HEK293 (cell line): ENCODE measurements around the gene FSTL5.

Experiments
- YY1 ChIP-seq: fragments of 450-650 bp; formaldehyde crosslinking; IDR thresholded peaks from 2 replicates; pipeline ENCODE4 v1.5.1; 2018; ENCODE audit warnings: missing biosample characterization, missing genetic modification characterization
- ZNF211 ChIP-seq: fragments of 450-650 bp; formaldehyde crosslinking; IDR thresholded peaks from 2 replicates; pipeline ENCODE4 v1.5.1; 2016; ENCODE audit warnings: low read depth, missing biosample characterization, missing genetic modification characterization
- ZNF24 ChIP-seq: fragments of 450-650 bp; formaldehyde crosslinking; IDR thresholded peaks from 2 replicates; pipeline ENCODE4 v1.5.1; 2016; ENCODE audit warnings: missing biosample characterization, missing genetic modification characterization
- ZNF274 ChIP-seq, 2 experiments: fragments of 200-500 bp in 1 of 2; fragments of 450-650 bp in 1 of 2; sonication (Bioruptor generic) in 1 of 2; formaldehyde crosslinking in 1 of 2; IDR thresholded peaks; 2 replicates each; pipeline versions ENCODE4 v1.5.1 to v1.6.1; 2014 to 2016; ENCODE audit warnings: borderline replicate concordance in 1 of 2, inconsistent platforms in 1 of 2, low read length in 1 of 2, missing biosample characterization in 1 of 2, missing genetic modification characterization in 1 of 2
- ZNF776 ChIP-seq: fragments of 450-650 bp; formaldehyde crosslinking; IDR thresholded peaks from 2 replicates; pipeline ENCODE4 v1.5.0; 2017; ENCODE audit warnings: missing biosample characterization, missing genetic modification characterization, borderline replicate concordance
- ZNF792 ChIP-seq: fragments of 450-650 bp; formaldehyde crosslinking; IDR thresholded peaks from 2 replicates; pipeline ENCODE4 v1.5.1; 2016; ENCODE audit warnings: missing biosample characterization, missing genetic modification characterization
- TF ChIP-seq, protein P1 (sequence below): fragments of 450-650 bp; formaldehyde crosslinking; IDR thresholded peaks from 2 replicates; pipeline ENCODE4 v1.5.1; 2016; ENCODE audit warnings: missing biosample characterization, missing genetic modification characterization
- TF ChIP-seq, protein P2 (sequence below): sonication (generic); formaldehyde crosslinking; IDR thresholded peaks from 2 replicates; pipeline ENCODE4 v1.8.1; 2022; ENCODE audit warnings: mild to moderate bottlenecking, moderate library complexity, missing genetic modification reagents
- TF ChIP-seq, protein P3 (sequence below): fragments of 450-650 bp; formaldehyde crosslinking; IDR thresholded peaks from 2 replicates; pipeline ENCODE4 v1.5.1; 2017; ENCODE audit warnings: missing biosample characterization, mild to moderate bottlenecking, missing genetic modification characterization, moderate library complexity

DNA sequence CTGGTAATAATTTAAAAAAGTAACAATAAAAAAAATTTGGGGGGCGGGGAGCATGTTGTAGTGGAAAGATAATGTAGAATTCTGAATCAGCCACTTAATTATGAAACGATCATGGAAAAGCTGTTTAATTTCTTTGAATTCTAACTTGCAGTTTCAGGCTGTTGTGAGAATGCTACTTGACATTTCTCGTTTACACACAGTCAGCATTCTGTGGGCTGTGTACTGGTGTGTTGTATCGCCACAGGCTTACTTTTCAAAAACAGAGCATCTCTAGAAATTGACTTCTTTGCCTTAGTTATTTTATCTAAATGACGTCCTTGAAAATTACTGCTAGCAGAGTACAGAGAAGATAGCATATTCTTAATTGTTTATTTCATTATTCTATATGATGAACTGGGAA lies 350.4 kb downstream of the FSTL5 start:
- TF ChIP-seq, protein P1, sequence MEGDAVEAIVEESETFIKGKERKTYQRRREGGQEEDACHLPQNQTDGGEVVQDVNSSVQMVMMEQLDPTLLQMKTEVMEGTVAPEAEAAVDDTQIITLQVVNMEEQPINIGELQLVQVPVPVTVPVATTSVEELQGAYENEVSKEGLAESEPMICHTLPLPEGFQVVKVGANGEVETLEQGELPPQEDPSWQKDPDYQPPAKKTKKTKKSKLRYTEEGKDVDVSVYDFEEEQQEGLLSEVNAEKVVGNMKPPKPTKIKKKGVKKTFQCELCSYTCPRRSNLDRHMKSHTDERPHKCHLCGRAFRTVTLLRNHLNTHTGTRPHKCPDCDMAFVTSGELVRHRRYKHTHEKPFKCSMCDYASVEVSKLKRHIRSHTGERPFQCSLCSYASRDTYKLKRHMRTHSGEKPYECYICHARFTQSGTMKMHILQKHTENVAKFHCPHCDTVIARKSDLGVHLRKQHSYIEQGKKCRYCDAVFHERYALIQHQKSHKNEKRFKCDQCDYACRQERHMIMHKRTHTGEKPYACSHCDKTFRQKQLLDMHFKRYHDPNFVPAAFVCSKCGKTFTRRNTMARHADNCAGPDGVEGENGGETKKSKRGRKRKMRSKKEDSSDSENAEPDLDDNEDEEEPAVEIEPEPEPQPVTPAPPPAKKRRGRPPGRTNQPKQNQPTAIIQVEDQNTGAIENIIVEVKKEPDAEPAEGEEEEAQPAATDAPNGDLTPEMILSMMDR (tag by site-specific recombination), result no peak
- TF ChIP-seq ZNF274 (IDR thresholded peaks at IDR 0.05; ENCODE audit: low read length), result no peak
- no peak for TF ChIP-seq ZNF274 (tag by site-specific recombination; IDR thresholded peaks at IDR 0.05; ENCODE audit: borderline replicate concordance)
- TF ChIP-seq ZNF776 (tag by site-specific recombination), result no peak
- TF ChIP-seq, protein P2, sequence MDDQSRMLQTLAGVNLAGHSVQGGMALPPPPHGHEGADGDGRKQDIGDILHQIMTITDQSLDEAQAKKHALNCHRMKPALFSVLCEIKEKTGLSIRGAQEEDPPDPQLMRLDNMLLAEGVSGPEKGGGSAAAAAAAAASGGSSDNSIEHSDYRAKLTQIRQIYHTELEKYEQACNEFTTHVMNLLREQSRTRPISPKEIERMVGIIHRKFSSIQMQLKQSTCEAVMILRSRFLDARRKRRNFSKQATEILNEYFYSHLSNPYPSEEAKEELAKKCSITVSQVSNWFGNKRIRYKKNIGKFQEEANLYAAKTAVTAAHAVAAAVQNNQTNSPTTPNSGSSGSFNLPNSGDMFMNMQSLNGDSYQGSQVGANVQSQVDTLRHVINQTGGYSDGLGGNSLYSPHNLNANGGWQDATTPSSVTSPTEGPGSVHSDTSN, result no peak
- TF ChIP-seq, protein P3, sequence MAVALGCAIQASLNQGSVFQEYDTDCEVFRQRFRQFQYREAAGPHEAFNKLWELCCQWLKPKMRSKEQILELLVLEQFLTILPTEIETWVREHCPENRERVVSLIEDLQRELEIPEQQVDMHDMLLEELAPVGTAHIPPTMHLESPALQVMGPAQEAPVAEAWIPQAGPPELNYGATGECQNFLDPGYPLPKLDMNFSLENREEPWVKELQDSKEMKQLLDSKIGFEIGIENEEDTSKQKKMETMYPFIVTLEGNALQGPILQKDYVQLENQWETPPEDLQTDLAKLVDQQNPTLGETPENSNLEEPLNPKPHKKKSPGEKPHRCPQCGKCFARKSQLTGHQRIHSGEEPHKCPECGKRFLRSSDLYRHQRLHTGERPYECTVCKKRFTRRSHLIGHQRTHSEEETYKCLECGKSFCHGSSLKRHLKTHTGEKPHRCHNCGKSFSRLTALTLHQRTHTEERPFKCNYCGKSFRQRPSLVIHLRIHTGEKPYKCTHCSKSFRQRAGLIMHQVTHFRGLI (tag by site-specific recombination), result no peak
- TF ChIP-seq YY1 (tag by site-specific recombination), result no peak
- TF ChIP-seq ZNF792 (tag by site-specific recombination), result no peak
- TF ChIP-seq ZNF211 (tag by site-specific recombination), result no peak
- no peak for TF ChIP-seq ZNF24
